ENCODE data around the gene LPIN1. TPM values are rescaled to one million over a fixed set of nuclear protein-coding genes. Genes with fewer than 3 reads are reported as not detected.
"Not testable (repeated sequence)": the region's sequence is repeated elsewhere in the genome, so short reads cannot be mapped to it uniquely, and the experiment has no call there.

Gene LPIN1
- total and polyA plus RNA-seq, 2 of the 13 experiments (the other 11 are each of a cell fraction or from before 2014, with no cell fraction given): 9.7 to 19.4 TPM

DNA sequence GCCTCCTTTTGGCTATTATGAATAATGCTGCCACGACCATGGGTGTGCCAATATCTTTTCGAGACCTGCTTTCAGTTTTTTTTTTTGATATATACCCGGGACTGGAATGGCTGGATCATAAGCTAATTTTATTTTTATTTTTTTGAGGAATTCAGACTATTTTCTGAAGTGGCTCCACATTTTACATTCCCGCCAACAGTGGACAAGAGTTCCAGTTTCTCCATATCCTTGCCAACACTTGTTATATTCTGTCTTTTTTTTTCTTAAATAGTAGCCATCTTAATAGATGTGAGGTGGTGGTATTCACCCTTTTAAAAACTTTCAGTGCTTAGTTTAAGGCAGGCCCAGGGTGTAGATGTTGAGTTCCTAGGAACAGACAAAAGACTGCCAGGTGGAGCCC lies 11.8 kb downstream of the LPIN1 start:
- H3K79me2 ChIP-seq (ENCODE audit: insufficient read depth, low read length): peaks cover 7% of the 10 kb centered on the region
- ChIA-PET POLR2A (no interaction called here), CTCF (ENCODE audit: low intra/inter-chr PET ratio, low total read pairs) (no interaction called here)
- no peak for DNase-seq (ENCODE audit: low spot score)
- H3K27ac ChIP-seq (ENCODE audit: extremely low read length, insufficient read depth, low read length): no peak overlapping the region
- no peaks in the 10 kb centered on the region for H4K20me1 ChIP-seq (ENCODE audit: insufficient read depth, low read length)
- no peaks in the 10 kb centered on the region for H3K36me3 ChIP-seq (replicated peaks in 1 of 2; ENCODE audit: control insufficient read depth in 1 of 2, insufficient read depth in 2 of 2, low read length in 2 of 2)
- in situ Hi-C loops (cut with HindIII; ENCODE audit: extremely low pct_ligation_motif_present, low pct_unique_long_range_greater_than_20kb): no loop called here
- intact Hi-C loops (cut with micrococcal nuclease; ENCODE audit: unreplicated experiment): no loop called here
- no peak for FAIRE-seq
- WGBS (ENCODE audit: low lambda C conversion rate): 89% methylated on average over 4 of the region's 4 CpGs
- no peak overlapping the region for H3K4me3 ChIP-seq (replicated peaks in 1 of 3; ENCODE audit: insufficient read depth in 1 of 3, low read depth in 2 of 3, low read length in 3 of 3)
- no peaks in the 10 kb centered on the region for H3K9me3 ChIP-seq (ENCODE audit: low read length)
- H2AFZ ChIP-seq (ENCODE audit: low read length): no peak overlapping the region
- no peak overlapping the region for H3K9ac ChIP-seq (ENCODE audit: insufficient read depth, low read depth, low read length)
- no TSS peak for BruUV-seq (replicated peaks)
- no peaks in the 10 kb centered on the region for H3K27me3 ChIP-seq (ENCODE audit: control insufficient read depth in 1 of 2, insufficient read depth in 2 of 2, low read length in 2 of 2)
- no peak for ATAC-seq
- peaks cover 8% of the 10 kb centered on the region for H3K4me1 ChIP-seq (ENCODE audit: insufficient read depth, low read length)
- no peak overlapping the region for H3K4me2 ChIP-seq (ENCODE audit: low read depth, low read length)
- TF ChIP-seq, protein P1, sequence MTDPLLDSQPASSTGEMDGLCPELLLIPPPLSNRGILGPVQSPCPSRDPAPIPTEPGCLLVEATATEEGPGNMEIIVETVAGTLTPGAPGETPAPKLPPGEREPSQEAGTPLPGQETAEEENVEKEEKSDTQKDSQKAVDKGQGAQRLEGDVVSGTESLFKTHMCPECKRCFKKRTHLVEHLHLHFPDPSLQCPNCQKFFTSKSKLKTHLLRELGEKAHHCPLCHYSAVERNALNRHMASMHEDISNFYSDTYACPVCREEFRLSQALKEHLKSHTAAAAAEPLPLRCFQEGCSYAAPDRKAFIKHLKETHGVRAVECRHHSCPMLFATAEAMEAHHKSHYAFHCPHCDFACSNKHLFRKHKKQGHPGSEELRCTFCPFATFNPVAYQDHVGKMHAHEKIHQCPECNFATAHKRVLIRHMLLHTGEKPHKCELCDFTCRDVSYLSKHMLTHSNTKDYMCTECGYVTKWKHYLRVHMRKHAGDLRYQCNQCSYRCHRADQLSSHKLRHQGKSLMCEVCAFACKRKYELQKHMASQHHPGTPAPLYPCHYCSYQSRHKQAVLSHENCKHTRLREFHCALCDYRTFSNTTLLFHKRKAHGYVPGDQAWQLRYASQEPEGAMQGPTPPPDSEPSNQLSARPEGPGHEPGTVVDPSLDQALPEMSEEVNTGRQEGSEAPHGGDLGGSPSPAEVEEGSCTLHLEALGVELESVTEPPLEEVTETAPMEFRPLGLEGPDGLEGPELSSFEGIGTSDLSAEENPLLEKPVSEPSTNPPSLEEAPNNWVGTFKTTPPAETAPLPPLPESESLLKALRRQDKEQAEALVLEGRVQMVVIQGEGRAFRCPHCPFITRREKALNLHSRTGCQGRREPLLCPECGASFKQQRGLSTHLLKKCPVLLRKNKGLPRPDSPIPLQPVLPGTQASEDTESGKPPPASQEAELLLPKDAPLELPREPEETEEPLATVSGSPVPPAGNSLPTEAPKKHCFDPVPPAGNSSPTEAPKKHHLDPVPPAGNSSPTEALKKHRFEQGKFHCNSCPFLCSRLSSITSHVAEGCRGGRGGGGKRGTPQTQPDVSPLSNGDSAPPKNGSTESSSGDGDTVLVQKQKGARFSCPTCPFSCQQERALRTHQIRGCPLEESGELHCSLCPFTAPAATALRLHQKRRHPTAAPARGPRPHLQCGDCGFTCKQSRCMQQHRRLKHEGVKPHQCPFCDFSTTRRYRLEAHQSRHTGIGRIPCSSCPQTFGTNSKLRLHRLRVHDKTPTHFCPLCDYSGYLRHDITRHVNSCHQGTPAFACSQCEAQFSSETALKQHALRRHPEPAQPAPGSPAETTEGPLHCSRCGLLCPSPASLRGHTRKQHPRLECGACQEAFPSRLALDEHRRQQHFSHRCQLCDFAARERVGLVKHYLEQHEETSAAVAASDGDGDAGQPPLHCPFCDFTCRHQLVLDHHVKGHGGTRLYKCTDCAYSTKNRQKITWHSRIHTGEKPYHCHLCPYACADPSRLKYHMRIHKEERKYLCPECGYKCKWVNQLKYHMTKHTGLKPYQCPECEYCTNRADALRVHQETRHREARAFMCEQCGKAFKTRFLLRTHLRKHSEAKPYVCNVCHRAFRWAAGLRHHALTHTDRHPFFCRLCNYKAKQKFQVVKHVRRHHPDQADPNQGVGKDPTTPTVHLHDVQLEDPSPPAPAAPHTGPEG (CRISPR knock-in tag; IDR thresholded peaks at IDR 0.05): no peak
- peak; percentile 53; the same call in 1 of the 2 replicates for TF ChIP-seq ZNF7 (CRISPR knock-in tag; IDR thresholded peaks at IDR 0.05)

DNA sequence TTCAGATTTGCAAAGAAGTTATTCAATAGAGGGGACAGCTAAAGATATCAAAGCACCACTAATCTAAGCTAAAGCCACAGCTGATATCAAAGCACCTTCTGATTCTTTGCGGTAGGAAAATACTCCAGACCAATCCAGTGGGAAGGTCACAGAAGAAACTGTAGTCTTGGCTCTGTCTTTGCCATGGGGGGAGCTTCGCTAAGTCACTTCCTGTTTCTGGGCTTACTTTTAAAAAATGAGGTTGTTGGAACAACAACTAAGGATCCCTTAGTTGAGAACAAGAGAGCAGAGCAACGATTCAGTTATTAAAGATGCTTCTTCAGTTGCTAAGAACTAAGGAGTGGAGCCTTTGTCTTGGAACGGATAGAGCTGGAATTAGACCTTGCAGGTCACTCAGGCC lies 12.2 kb downstream of the LPIN1 start:
- ChIA-PET POLR2A (no interaction called here), CTCF (ENCODE audit: low intra/inter-chr PET ratio, low total read pairs) (no interaction called here)
- ATAC-seq (no peak), DNase-seq (ENCODE audit: low spot score) (no peak), FAIRE-seq (no peak)
- in situ Hi-C loops (cut with HindIII; ENCODE audit: extremely low pct_ligation_motif_present, low pct_unique_long_range_greater_than_20kb): no loop called here
- intact Hi-C loops (cut with micrococcal nuclease; ENCODE audit: unreplicated experiment): no loop called here
- Histone ChIP-seq H3K27ac (ENCODE audit: extremely low read length, insufficient read depth, low read length) (no peak overlapping the region), H2AFZ (ENCODE audit: low read length) (no peak overlapping the region), H3K4me2 (ENCODE audit: low read depth, low read length) (no peak overlapping the region), H3K9ac (ENCODE audit: insufficient read depth, low read depth, low read length) (no peak overlapping the region), H3K79me2 (ENCODE audit: insufficient read depth, low read length) (peaks cover 2% of the 10 kb centered on the region), H3K9me3 (ENCODE audit: low read length) (no peaks in the 10 kb centered on the region), H3K36me3 (replicated peaks in 1 of 2; ENCODE audit: control insufficient read depth in 1 of 2, insufficient read depth in 2 of 2, low read length in 2 of 2) (no peaks in the 10 kb centered on the region; a peak in 1 of 5 replicates), H3K27me3 (ENCODE audit: control insufficient read depth in 1 of 2, insufficient read depth in 2 of 2, low read length in 2 of 2) (no peaks in the 10 kb centered on the region), H4K20me1 (ENCODE audit: insufficient read depth, low read length) (no peaks in the 10 kb centered on the region), H3K4me3 (replicated peaks in 1 of 3; ENCODE audit: insufficient read depth in 1 of 3, low read depth in 2 of 3, low read length in 3 of 3) (no peak overlapping the region), H3K4me1 (ENCODE audit: insufficient read depth, low read length) (peaks cover 8% of the 10 kb centered on the region)
- TF ChIP-seq TOPORS (CRISPR knock-in tag; IDR thresholded peaks at IDR 0.05) (no peak), ZMYM4 (CRISPR knock-in tag; IDR thresholded peaks at IDR 0.05) (no peak)
- no TSS peak for BruUV-seq (replicated peaks)
- WGBS (ENCODE audit: low lambda C conversion rate): 81% methylated on average over 4 of the region's 4 CpGs

DNA sequence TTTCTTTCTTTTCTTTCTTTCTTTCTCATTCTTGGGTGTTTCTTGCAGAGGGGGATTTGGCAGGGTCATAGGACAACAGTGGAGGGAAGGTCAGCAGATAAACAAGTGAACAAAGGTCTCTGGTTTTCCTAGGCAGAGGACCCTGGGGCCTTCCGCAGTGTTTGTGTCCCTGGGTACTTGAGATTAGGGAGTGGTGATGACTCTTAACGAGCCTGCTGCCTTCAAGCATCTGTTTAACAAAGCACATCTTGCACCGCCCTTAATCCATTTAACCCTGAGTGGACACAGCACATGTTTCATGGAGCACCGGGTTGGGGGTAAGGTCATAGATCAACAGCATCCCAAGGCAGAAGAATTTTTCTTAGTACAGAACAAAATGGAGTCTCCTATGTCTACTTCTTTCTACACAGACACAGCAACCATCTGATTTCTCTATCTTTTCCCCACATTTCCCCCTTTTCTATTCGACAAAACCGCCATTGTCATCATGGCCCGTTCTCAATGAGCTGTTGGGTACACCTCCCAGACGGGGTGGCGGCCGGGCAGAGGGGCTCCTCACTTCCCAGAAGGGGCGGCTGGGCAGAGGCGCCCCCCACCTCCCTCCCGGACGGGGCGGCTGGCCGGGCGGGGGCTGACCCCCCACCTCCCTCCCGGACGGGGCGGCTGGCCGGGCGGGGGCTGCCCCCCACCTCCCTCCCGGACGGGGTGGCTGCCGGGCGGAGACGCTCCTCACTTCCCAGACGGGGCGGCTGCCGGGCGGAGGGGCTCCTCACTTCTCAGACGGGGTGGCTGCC lies 12.9 kb downstream of the LPIN1 start:
- WGBS (ENCODE audit: low lambda C conversion rate): 93% methylated on average over 24 of the region's 32 CpGs
- H3K4me3 ChIP-seq (replicated peaks in 1 of 3; ENCODE audit: insufficient read depth in 1 of 3, low read depth in 2 of 3, low read length in 3 of 3); H3K36me3 ChIP-seq (replicated peaks in 1 of 2; ENCODE audit: control insufficient read depth in 1 of 2, insufficient read depth in 2 of 2, low read length in 2 of 2); DNase-seq (ENCODE audit: low spot score); H3K79me2 ChIP-seq (ENCODE audit: insufficient read depth, low read length); H4K20me1 ChIP-seq (ENCODE audit: insufficient read depth, low read length); H2AFZ ChIP-seq (ENCODE audit: low read length); BruUV-seq (replicated peaks); FAIRE-seq; POLR2A ChIA-PET; H3K27me3 ChIP-seq (ENCODE audit: control insufficient read depth in 1 of 2, insufficient read depth in 2 of 2, low read length in 2 of 2); intact Hi-C loops (cut with micrococcal nuclease; ENCODE audit: unreplicated experiment); H3K4me2 ChIP-seq (ENCODE audit: low read depth, low read length); H3K9ac ChIP-seq (ENCODE audit: insufficient read depth, low read depth, low read length); CTCF ChIA-PET (ENCODE audit: low intra/inter-chr PET ratio, low total read pairs); H3K9me3 ChIP-seq (ENCODE audit: low read length); H3K27ac ChIP-seq (ENCODE audit: extremely low read length, insufficient read depth, low read length); ATAC-seq; in situ Hi-C loops (cut with HindIII; ENCODE audit: extremely low pct_ligation_motif_present, low pct_unique_long_range_greater_than_20kb): not testable (repeated sequence)
- H3K4me1 ChIP-seq (ENCODE audit: insufficient read depth, low read length): peaks cover 12% of the 10 kb centered on the region
